Adrenal gland (tissue), 12 donors: ENCODE results near the gene TRAF3. TPM values are rescaled to one million over a fixed set of nuclear protein-coding genes. Genes with fewer than 3 reads are reported as not detected.

ENCODE experiments used
- DNase-seq, 7 donors: peaks; one replicate each; pipeline ENCODE4 v3.0.0-alpha.2; 2019 to 2020
- H3K27ac ChIP-seq, 5 donors: fragments of 200-600 bp; sonication (generic) in 4 of 5; 1 replicate in 3 of 5; 2 replicates in 2 of 5; pipeline versions ENCODE4 v1.5.1 to v1.8.0; 2016 to 2020; ENCODE audit warnings: mild to moderate bottlenecking in 1 of 5
- H3K27me3 ChIP-seq: fragments of 200-600 bp; 2 replicates; pipeline ENCODE4 v1.8.0; 2021
- H3K36me3 ChIP-seq, 2 donors: fragments of 200-600 bp; replicated peaks in 1 of 2; 1 replicate in 1 of 2; 2 replicates in 1 of 2; pipeline versions ENCODE4 v1.5.1 to v1.8.0; 2018 to 2022
- H3K4me1 ChIP-seq, 2 donors: fragments of 200-600 bp; replicated peaks in 1 of 2; 1 replicate in 1 of 2; 2 replicates in 1 of 2; pipeline versions ENCODE4 v1.5.1 to v1.8.0; 2018 to 2021
- H3K4me3 ChIP-seq, 4 donors: fragments of 200-600 bp; sonication (generic) in 3 of 4; one replicate each; pipeline ENCODE4 v1.5.1; 2016 to 2018
- H3K9me3 ChIP-seq, 3 donors: fragments of 200-600 bp; sonication (generic) in 1 of 3; replicated peaks in 1 of 3; 1 replicate in 2 of 3; 2 replicates in 1 of 3; pipeline versions ENCODE4 v1.5.1 to v1.8.0; 2016 to 2021
- CTCF ChIP-seq, 6 experiments: fragments of 450-650 bp in 4 of 6; fragments of 200-600 bp in 2 of 6; sonication (generic) in 1 of 6; IDR thresholded peaks; 1 replicate in 5 of 6; 2 replicates in 1 of 6; pipeline versions ENCODE4 v1.5.1 to v1.8.0; 2016 to 2021; ENCODE audit warnings: antibody characterized with exemption in 6 of 6, mild to moderate bottlenecking in 2 of 6, moderate library complexity in 1 of 6
- POLR2A ChIP-seq, 2 donors: fragments of 450-650 bp; IDR thresholded peaks; one replicate each; pipeline ENCODE4 v1.6.1; 2017; ENCODE audit warnings: antibody characterized with exemption in 2 of 2, mild to moderate bottlenecking in 2 of 2, moderate library complexity in 1 of 2
- WGBS, 4 donors: extraction: QIAGEN DNeasy Blood & Tissue Kit in 2 of 4; methylation state at CpG; one replicate each; pipeline versions ENCODE4 v1.1.5 to v1.1.7; 2013 to 2017; 5-methylcytosine and 5-hydroxymethylcytosine counted together
- intact Hi-C, 2 donors: fragments of 100-400 bp; cut with DNase I; formaldehyde crosslinking; loops; one replicate each; pipeline versions ENCODE4 v1.14.1 to v1.15.0; 2022 to 2023
- polyA plus RNA-seq, 3 donors: library from polyadenylated mRNA; stranded (reverse); fragments of 200-250 nt in 2 of 3; fragments of 350-450 nt in 1 of 3; fragmentation: Illumina TruSeq in 1 of 3; extraction: RNeasy Lipid Tissue Mini Kit (QIAGEN cat#74804) in 1 of 3; gene quantifications; one replicate each; pipeline ENCODE4 v1.2.3, GENCODE V29; 2013 to 2014
- total RNA-seq, 9 donors: library from RNA; depleted of rRNA in 4 of 9; stranded (reverse); fragments of >200 nt in 4 of 9; fragments of 120-200 nt in 1 of 9; fragmentation: NEBNext Ultra II Directional in 1 of 9; extraction: Animal tissue kit (Norgen Biotek cat#: 25700) in 1 of 9; gene quantifications; one replicate each; pipeline versions ENCODE4 v1.1.0 to v1.2.4, GENCODE V29; 2013 to 2023
- donor health status: healthy with polysubstance abuse.
- donor health status: Bipolar disorder and iron deficiency.
- donor health status: DM: yes; HTN: yes; CAD: no.
- donor health status: DM: no; HTN: no; CAD: no.
- donor health status: DM: no; HTN: no; CAD: no.
- donor health status: DM: yes; HTN: yes; CAD: no.

TRAF3 gene
- total and polyA plus RNA-seq, 12 donors: 3.7 to 14.5 (median 9.8) TPM

- H3K4me3 ChIP-seq: peak overlapping the region in 3 of 4 donors; percentile 48 to 97 (median 65)
- intact Hi-C loops: loop anchor here in 1 of 2 donors (5.0 kb wide), 1 partner anchor 139 kb away; no protein-coding TSS in a partner anchor
- H3K27ac ChIP-seq: peak overlapping the region in 4 of 5 donors; percentile 43 to 90 (median 73)
- DNase-seq: peak in 2 of 7 donors; percentile 18 to 34
- peaks cover 0 to 23% of the 10 kb centered on the region in 2 donors for H3K4me1 ChIP-seq
- H3K27me3 ChIP-seq: no peaks in the 10 kb centered on the region
- TF ChIP-seq CTCF (IDR thresholded peaks at IDR 0.05): no peak
- no peak for TF ChIP-seq POLR2A (IDR thresholded peaks at IDR 0.05)
- WGBS, 4 donors: 0 to 1% (median 0%) methylated on average over 11 to 98 of the region's 98 CpGs; no CpG with 5 or more reads in 1 of the 4 donors
- no peaks in the 10 kb centered on the region for H3K9me3 ChIP-seq
- no peaks in the 10 kb centered on the region for H3K36me3 ChIP-seq
Measured at GRCh38 chr14:102777711-102778337, 575 bp downstream of the TRAF3 start.

- no peaks in the 10 kb centered on the region for H3K9me3 ChIP-seq
- H3K4me1 ChIP-seq: peaks cover 0 to 23% of the 10 kb centered on the region in 2 donors
- DNase-seq: peak in 1 of 7 donors; percentile 12
- peak overlapping the region in 3 of 4 donors; percentile 48 to 97 (median 65) for H3K4me3 ChIP-seq
- H3K27ac ChIP-seq: peak overlapping the region in 4 of 5 donors; percentile 43 to 90 (median 73)
- no peaks in the 10 kb centered on the region for H3K36me3 ChIP-seq
- intact Hi-C loops: loop anchor here in 1 of 2 donors (5.0 kb wide), 1 partner anchor 139 kb away; no protein-coding TSS in a partner anchor
- no peaks in the 10 kb centered on the region for H3K27me3 ChIP-seq
- TF ChIP-seq CTCF (IDR thresholded peaks at IDR 0.05): no peak
- TF ChIP-seq POLR2A (IDR thresholded peaks at IDR 0.05): no peak
- WGBS, 4 donors: 12 to 15% (median 14%) methylated on average over 24 to 29 of the region's 29 CpGs
Measured at GRCh38 chr14:102778338-102779083, 1.3 kb downstream of the TRAF3 start.

GRCh38 chr14:102779084-102779462 lies 1.8 kb downstream of the TRAF3 start:
- no peak for TF ChIP-seq POLR2A (IDR thresholded peaks at IDR 0.05)
- TF ChIP-seq CTCF (IDR thresholded peaks at IDR 0.05): no peak
- H3K36me3 ChIP-seq: no peaks in the 10 kb centered on the region
- H3K27me3 ChIP-seq: no peaks in the 10 kb centered on the region
- 52 to 80% (median 63%) methylated on average over 4 of the region's 4 CpGs for WGBS, 4 donors
- DNase-seq: no peak
- H3K4me3 ChIP-seq: peak overlapping the region in 1 of 4 donors; percentile 97
- no peak overlapping the region for H3K27ac ChIP-seq
- peaks cover 0 to 23% of the 10 kb centered on the region in 2 donors for H3K4me1 ChIP-seq
- no peaks in the 10 kb centered on the region for H3K9me3 ChIP-seq
- intact Hi-C loops: loop anchor here in 1 of 2 donors (5.0 kb wide), 1 partner anchor 138 kb away; no protein-coding TSS in a partner anchor
